ENCODE data around the gene PLA2G6.

GRCh38 chr22:38074181-38075104, 107.2 kb downstream of the PLA2G6 start:
- TF ChIP-seq PAX5 (IDR thresholded peaks at IDR 0.05; ENCODE audit: insufficient read depth, low read length, severe bottlenecking) (no peak), POLR2A (IDR thresholded peaks at IDR 0.05; ENCODE audit: low read depth, low read length) (no peak), POLR2AphosphoS5 (IDR thresholded peaks at IDR 0.05; ENCODE audit: low read depth, low read length) (no peak), TAF1 (IDR thresholded peaks at IDR 0.05; ENCODE audit: low read depth, low read length) (no peak), POU2F2 (IDR thresholded peaks at IDR 0.05; ENCODE audit: low read depth, low read length) (no peak)
